Endothelial cell of umbilical vein (primary cell): ENCODE results near the gene TMEM131.

Experiments used
- CTCF ChIP-seq, 2 donors: IDR thresholded peaks; 1 replicate in 1 of 2; 2 replicates in 1 of 2; pipeline ENCODE4 v1.5.1; 2011; ENCODE audit warnings: low read length in 2 of 2, mild to moderate bottlenecking in 2 of 2, moderate library complexity in 2 of 2, control low read depth in 1 of 2, inconsistent platforms in 1 of 2, low read depth in 1 of 2; ENCODE audit not compliant: insufficient read depth in 1 of 2; ENCODE audit errors: extremely low read depth in 1 of 2
- EZH2 ChIP-seq: IDR thresholded peaks from 2 replicates; pipeline ENCODE4 v1.6.1; 2012; ENCODE audit warnings: borderline replicate concordance, low read depth, mild to moderate bottlenecking, moderate library complexity, low read length, inconsistent platforms; ENCODE audit not compliant: severe bottlenecking
- POLR2A ChIP-seq: IDR thresholded peaks from 2 replicates; pipeline ENCODE4 v1.6.1; 2012; ENCODE audit warnings: low read depth, mild to moderate bottlenecking, control low read depth, low read length

GRCh38 chr2:97812931-97813330 is 182.8 kb downstream of the TMEM131 start:
- TF ChIP-seq POLR2A (no peak), CTCF (IDR thresholded peaks at IDR 0.05; ENCODE audit: extremely low read depth in 1 of 2, insufficient read depth in 1 of 2, low read depth in 1 of 2, low read length in 2 of 2) (no peak), EZH2 (no peak)
